ENCODE measurements around the gene S100A16. TPM values are rescaled to one million over a fixed set of nuclear protein-coding genes. Genes with fewer than 3 reads are reported as not detected.
"Not testable (repeated sequence)": the region's sequence is repeated elsewhere in the genome, so short reads cannot be mapped to it uniquely, and the experiment has no call there.

S100A16 gene
- total RNA-seq, 3 donors from 2014 or later, result 0.24 to 0.29 TPM; not detected in 1

GRCh38 chr1:153577138-153577537, 35.8 kb downstream of the S100A16 start:
- Mint-ChIP-seq H3K4me3 (no peak overlapping the region), H3K27me3 (ENCODE audit: low read depth) (peaks cover 25% of the 10 kb centered on the region), H3K9me3 (no peaks in the 10 kb centered on the region), H3K4me1 (ENCODE audit: low read depth) (peaks cover 11% of the 10 kb centered on the region), H3K36me3 (ENCODE audit: insufficient read depth) (no peaks in the 10 kb centered on the region)
- DNase-seq (no peak), ATAC-seq (no peak)

- not testable (repeated sequence) for H3K9me3 Mint-ChIP-seq; H3K4me3 Mint-ChIP-seq; DNase-seq; H3K36me3 Mint-ChIP-seq (ENCODE audit: insufficient read depth); ATAC-seq
- peaks cover 25% of the 10 kb centered on the region for H3K27me3 Mint-ChIP-seq (ENCODE audit: low read depth)
- H3K4me1 Mint-ChIP-seq (ENCODE audit: low read depth), result peaks cover 18% of the 10 kb centered on the region
These were observed 37.4 kb downstream of the S100A16 start for GRCh38 chr1:153575497-153575896.

- ATAC-seq; H3K36me3 Mint-ChIP-seq (ENCODE audit: insufficient read depth): not testable (repeated sequence)
These were observed 37.9 kb downstream of the S100A16 start for GRCh38 chr1:153575081-153575491.

GRCh38 chr1:153573351-153573750, 39.6 kb downstream of the S100A16 start:
- ATAC-seq (no peak), DNase-seq (no peak)
- no peaks in the 10 kb centered on the region for H3K36me3 Mint-ChIP-seq (ENCODE audit: insufficient read depth)
- H3K4me1 Mint-ChIP-seq (ENCODE audit: low read depth), result peaks cover 27% of the 10 kb centered on the region
- peak overlapping the region; percentile 21 for H3K4me3 Mint-ChIP-seq
- H3K27me3 Mint-ChIP-seq (ENCODE audit: low read depth), result peaks cover 16% of the 10 kb centered on the region
- H3K9me3 Mint-ChIP-seq, result no peaks in the 10 kb centered on the region

More at GRCh38 chr1:153575081-153575491, 37.9 kb downstream of the S100A16 start:
- not testable (repeated sequence) for DNase-seq, H3K9me3 Mint-ChIP-seq, H3K4me3 Mint-ChIP-seq
- Mint-ChIP-seq H3K4me1 (ENCODE audit: low read depth) (peaks cover 18% of the 10 kb centered on the region), H3K27me3 (ENCODE audit: low read depth) (peaks cover 25% of the 10 kb centered on the region)

GRCh38 chr1:153572569-153573015, 40.3 kb downstream of the S100A16 start:
- DNase-seq (no peak), ATAC-seq (peak; percentile 81 to 89)
- H3K27me3 Mint-ChIP-seq (ENCODE audit: low read depth), result peaks cover 9% of the 10 kb centered on the region
- H3K4me3 Mint-ChIP-seq, result no peak overlapping the region
- H3K9me3 Mint-ChIP-seq, result no peaks in the 10 kb centered on the region
- peaks cover 35% of the 10 kb centered on the region for H3K4me1 Mint-ChIP-seq (ENCODE audit: low read depth)
- no peaks in the 10 kb centered on the region for H3K36me3 Mint-ChIP-seq (ENCODE audit: insufficient read depth)

GRCh38 chr1:153571706-153572105, 41.2 kb downstream of the S100A16 start:
- ATAC-seq, result no peak
- Mint-ChIP-seq H3K36me3 (ENCODE audit: insufficient read depth) (no peaks in the 10 kb centered on the region), H3K4me1 (ENCODE audit: low read depth) (peaks cover 42% of the 10 kb centered on the region), H3K9me3 (no peaks in the 10 kb centered on the region), H3K4me3 (no peak overlapping the region), H3K27me3 (ENCODE audit: low read depth) (peaks cover 3% of the 10 kb centered on the region)
- DNase-seq, result no peak

GRCh38 chr1:153570874-153571273, 42.1 kb downstream of the S100A16 start:
- Mint-ChIP-seq H3K27me3 (ENCODE audit: low read depth) (no peaks in the 10 kb centered on the region), H3K4me3 (no peak overlapping the region), H3K36me3 (ENCODE audit: insufficient read depth) (no peaks in the 10 kb centered on the region), H3K9me3 (no peaks in the 10 kb centered on the region), H3K4me1 (ENCODE audit: low read depth) (peaks cover 48% of the 10 kb centered on the region)
- DNase-seq (no peak), ATAC-seq (no peak)

- DNase-seq (no peak), ATAC-seq (no peak)
- Mint-ChIP-seq H3K27me3 (ENCODE audit: low read depth) (no peaks in the 10 kb centered on the region), H3K4me1 (ENCODE audit: low read depth) (peaks cover 55% of the 10 kb centered on the region), H3K4me3 (peak overlapping the region; percentile 7), H3K36me3 (ENCODE audit: insufficient read depth) (no peaks in the 10 kb centered on the region), H3K9me3 (no peaks in the 10 kb centered on the region)
These were observed 43.5 kb downstream of the S100A16 start for GRCh38 chr1:153569465-153569864.

- Mint-ChIP-seq H3K4me1 (ENCODE audit: low read depth) (peaks cover 55% of the 10 kb centered on the region), H3K4me3 (peak overlapping the region; percentile 72)
These were observed 44.4 kb downstream of the S100A16 start for GRCh38 chr1:153568367-153569099.

GRCh38 chr1:153567621-153568366, 45.1 kb downstream of the S100A16 start:
- H3K4me3 Mint-ChIP-seq, result peak overlapping the region; percentile 40
- no peaks in the 10 kb centered on the region for H3K36me3 Mint-ChIP-seq (ENCODE audit: insufficient read depth)
- DNase-seq, result no peak
- no peaks in the 10 kb centered on the region for H3K27me3 Mint-ChIP-seq (ENCODE audit: low read depth)
- ATAC-seq, result peak; percentile 11 to 18
- no peaks in the 10 kb centered on the region for H3K9me3 Mint-ChIP-seq
- peaks cover 49% of the 10 kb centered on the region for H3K4me1 Mint-ChIP-seq (ENCODE audit: low read depth)

More at GRCh38 chr1:153568367-153569099, 44.4 kb downstream of the S100A16 start:
- Mint-ChIP-seq H3K36me3 (ENCODE audit: insufficient read depth) (no peaks in the 10 kb centered on the region), H3K27me3 (ENCODE audit: low read depth) (no peaks in the 10 kb centered on the region), H3K9me3 (no peaks in the 10 kb centered on the region)
- DNase-seq (peak; percentile 81), ATAC-seq (no peak)

- H3K27me3 Mint-ChIP-seq (ENCODE audit: low read depth), result no peaks in the 10 kb centered on the region
- H3K4me1 Mint-ChIP-seq (ENCODE audit: low read depth), result peaks cover 40% of the 10 kb centered on the region
- no peaks in the 10 kb centered on the region for H3K36me3 Mint-ChIP-seq (ENCODE audit: insufficient read depth)
- DNase-seq, result peak; percentile 86
- peak; percentile 83 to 89 for ATAC-seq
- peak overlapping the region; percentile 57 for H3K4me3 Mint-ChIP-seq
- H3K9me3 Mint-ChIP-seq, result no peaks in the 10 kb centered on the region
These were observed 46.2 kb downstream of the S100A16 start for GRCh38 chr1:153566414-153567371.

GRCh38 chr1:153565529-153566374, 47.2 kb downstream of the S100A16 start, which contains the start of gene S100A2:
TSS of gene S100A2 (minus strand) at chr1:153565844. CDS start at chr1:153563877, 1,967 bp downstream.
- Mint-ChIP-seq H3K4me3 (peak within 1 kb of the TSS; percentile 72), H3K36me3 (ENCODE audit: insufficient read depth) (no peaks in the 10 kb centered on the region), H3K4me1 (ENCODE audit: low read depth) (peaks cover 37% of the 10 kb centered on the region), H3K9me3 (no peaks in the 10 kb centered on the region), H3K27me3 (ENCODE audit: low read depth) (no peaks in the 10 kb centered on the region)
- ATAC-seq, result peak; percentile 74 to 77
- peak; percentile 42 for DNase-seq

GRCh38 chr1:153563991-153564390, 48.9 kb downstream of the S100A16 start:
- peaks cover 34% of the 10 kb centered on the region for H3K4me1 Mint-ChIP-seq (ENCODE audit: low read depth)
- no peaks in the 10 kb centered on the region for H3K36me3 Mint-ChIP-seq (ENCODE audit: insufficient read depth)
- H3K27me3 Mint-ChIP-seq (ENCODE audit: low read depth), result no peaks in the 10 kb centered on the region
- DNase-seq (no peak), ATAC-seq (no peak)
- no peaks in the 10 kb centered on the region for H3K9me3 Mint-ChIP-seq
- H3K4me3 Mint-ChIP-seq, result no peak overlapping the region

All from activated T-cell treated with anti-CD3 and anti-CD28 coated beads, Interleukin-2, amount 50 U/mL, for 4 hours (primary cell).